ENCODE data around the gene CYP4A22.
"Not testable (repeated sequence)": the region's sequence is repeated elsewhere in the genome, so short reads cannot be mapped to it uniquely, and the experiment has no call there.

GRCh38 chr1:47156457-47156856 lies 19.2 kb downstream of the CYP4A22 start:
- not testable (repeated sequence) for TF ChIP-seq CTCF, POLR2A, EP300 (IDR thresholded peaks at IDR 0.05)
